ENCODE data around the gene SFT2D2. TPM values are rescaled to one million over a fixed set of nuclear protein-coding genes. Genes with fewer than 3 reads are reported as not detected.

SFT2D2 gene
- total RNA-seq, 1 experiment from 2014 or later: 32.1 TPM

- H3K27ac ChIP-seq (ENCODE audit: insufficient read length, low read depth, low read length): no peak overlapping the region
- H2BK5ac ChIP-seq (ENCODE audit: insufficient read length, low read length): no peak overlapping the region
- no peak overlapping the region for H4K5ac ChIP-seq (ENCODE audit: insufficient read length, low read depth, low read length)
- H3K9me3 ChIP-seq (ENCODE audit: control insufficient read depth, low read depth, low read length): no peaks in the 10 kb centered on the region
- no peak overlapping the region for H2AK5ac ChIP-seq (ENCODE audit: insufficient read length, low read length)
- H2AFZ ChIP-seq (ENCODE audit: low read length): no peak overlapping the region
- no CpG with 5 or more reads among the region's 8 CpGs for WGBS (ENCODE audit: extremely low coverage, insufficient read length, low lambda C conversion rate)
- H3K23ac ChIP-seq (ENCODE audit: insufficient read length, low read depth, low read length): no peak overlapping the region
- no peak overlapping the region for H2BK20ac ChIP-seq (ENCODE audit: low read depth, low read length, poor library complexity, severe bottlenecking)
- H4K91ac ChIP-seq (ENCODE audit: insufficient read length, low read depth, low read length): no peak overlapping the region
- peak; percentile 59 for DNase-seq
- no peaks in the 10 kb centered on the region for H3K23me2 ChIP-seq (ENCODE audit: insufficient read length, low read depth, low read length, poor library complexity, severe bottlenecking)
- H2BK12ac ChIP-seq (ENCODE audit: insufficient read length, low read depth, low read length): no peak overlapping the region
- Mint-ChIP-seq H3K27me3 (ENCODE audit: low read depth) (no peaks in the 10 kb centered on the region), H3K4me3 (no peak overlapping the region), H3K9me3 (no peaks in the 10 kb centered on the region), H3K4me1 (no peaks in the 10 kb centered on the region), H3K36me3 (ENCODE audit: insufficient read depth in 1 of 3, low read depth in 3 of 3) (peaks cover 5 to 48% (median 38%) of the 10 kb centered on the region in 3 experiments; a peak in 6 of 7 replicates), H3K27ac (no peak overlapping the region)
- no peak overlapping the region for H3K56ac ChIP-seq (ENCODE audit: insufficient read length, low read depth, low read length)
- H3K4me2 ChIP-seq (ENCODE audit: insufficient read depth, insufficient read length, low read length): no peak overlapping the region
- H3K4me1 ChIP-seq (ENCODE audit: insufficient read depth, low read length): no peaks in the 10 kb centered on the region
- no peaks in the 10 kb centered on the region for H3K79me1 ChIP-seq (ENCODE audit: insufficient read depth, low read depth, low read length, poor library complexity, severe bottlenecking)
- H2BK120ac ChIP-seq (ENCODE audit: low read depth, low read length, poor library complexity, severe bottlenecking): no peak overlapping the region
- H3K27me3 ChIP-seq (ENCODE audit: insufficient read depth, low read length): no peaks in the 10 kb centered on the region
- H3K9ac ChIP-seq (ENCODE audit: extremely low read depth, insufficient read length, low read length): no peak overlapping the region
- H2BK15ac ChIP-seq (ENCODE audit: low read depth, low read length): no peak overlapping the region
- no peak overlapping the region for H3K4ac ChIP-seq (ENCODE audit: low read depth, low read length)
- no peaks in the 10 kb centered on the region for H4K20me1 ChIP-seq (ENCODE audit: control insufficient read depth, insufficient read depth, insufficient read length)
- H3K14ac ChIP-seq (ENCODE audit: insufficient read depth, low read length): no peak overlapping the region
- TF ChIP-seq CTCF (conservative IDR thresholded peaks at IDR 0.05): peak; percentile 82
- H3K18ac ChIP-seq (ENCODE audit: insufficient read length, low read depth, low read length): no peak overlapping the region
- no peak overlapping the region for H4K8ac ChIP-seq (replicated peaks; ENCODE audit: insufficient read length, low read depth, low read length)
- no peak overlapping the region for H3T11ph ChIP-seq (ENCODE audit: low read length)
- no peaks in the 10 kb centered on the region for H3K79me2 ChIP-seq (ENCODE audit: insufficient read depth, low read length)
Measured at GRCh38 chr1:168234846-168235547, 9.2 kb downstream of the SFT2D2 start.

Data from H9 (cell line).